PFSK-1 (cell line): ENCODE results near the gene HOXA4.

ENCODE experiments used
- FOXP2 ChIP-seq: optimal IDR thresholded peaks from 2 replicates; pipeline ENCODE3; 2011; ENCODE audit warnings: borderline replicate concordance, control low read depth, inconsistent platforms; ENCODE audit not compliant: insufficient read depth; ENCODE audit errors: extremely low read length, extremely low read depth
- POLR2AphosphoS5 ChIP-seq: IDR thresholded peaks from 2 replicates; pipeline ENCODE4 v1.6.1; 2012; ENCODE audit warnings: low read depth, mild to moderate bottlenecking, control low read depth, low read length, moderate library complexity
- SIN3A ChIP-seq: IDR thresholded peaks from 2 replicates; pipeline ENCODE4 v1.6.1; 2012; ENCODE audit warnings: mild to moderate bottlenecking, low read length, moderate library complexity, borderline replicate concordance; ENCODE audit not compliant: insufficient read depth
- TAF1 ChIP-seq: IDR thresholded peaks from 2 replicates; pipeline ENCODE4 v1.6.1; 2012; ENCODE audit warnings: low read length, control low read depth, borderline replicate concordance; ENCODE audit not compliant: insufficient read depth
- TF ChIP-seq, protein P1 (sequence below), 2 experiments: IDR thresholded peaks; 2 replicates each; pipeline versions ENCODE4 v1.6.1 to v1.8.0; 2011 to 2012; ENCODE audit warnings: low read depth in 2 of 2, low read length in 2 of 2, control low read depth in 1 of 2, inconsistent platforms in 1 of 2, mild to moderate bottlenecking in 1 of 2, moderate library complexity in 1 of 2; ENCODE audit not compliant: insufficient read depth in 1 of 2

The HOXA4 gene

GRCh38 chr7:27174874-27175625 lies 44.5 kb upstream of the HOXA4 start:
- no peak for TF ChIP-seq TAF1
- TF ChIP-seq, protein P1, sequence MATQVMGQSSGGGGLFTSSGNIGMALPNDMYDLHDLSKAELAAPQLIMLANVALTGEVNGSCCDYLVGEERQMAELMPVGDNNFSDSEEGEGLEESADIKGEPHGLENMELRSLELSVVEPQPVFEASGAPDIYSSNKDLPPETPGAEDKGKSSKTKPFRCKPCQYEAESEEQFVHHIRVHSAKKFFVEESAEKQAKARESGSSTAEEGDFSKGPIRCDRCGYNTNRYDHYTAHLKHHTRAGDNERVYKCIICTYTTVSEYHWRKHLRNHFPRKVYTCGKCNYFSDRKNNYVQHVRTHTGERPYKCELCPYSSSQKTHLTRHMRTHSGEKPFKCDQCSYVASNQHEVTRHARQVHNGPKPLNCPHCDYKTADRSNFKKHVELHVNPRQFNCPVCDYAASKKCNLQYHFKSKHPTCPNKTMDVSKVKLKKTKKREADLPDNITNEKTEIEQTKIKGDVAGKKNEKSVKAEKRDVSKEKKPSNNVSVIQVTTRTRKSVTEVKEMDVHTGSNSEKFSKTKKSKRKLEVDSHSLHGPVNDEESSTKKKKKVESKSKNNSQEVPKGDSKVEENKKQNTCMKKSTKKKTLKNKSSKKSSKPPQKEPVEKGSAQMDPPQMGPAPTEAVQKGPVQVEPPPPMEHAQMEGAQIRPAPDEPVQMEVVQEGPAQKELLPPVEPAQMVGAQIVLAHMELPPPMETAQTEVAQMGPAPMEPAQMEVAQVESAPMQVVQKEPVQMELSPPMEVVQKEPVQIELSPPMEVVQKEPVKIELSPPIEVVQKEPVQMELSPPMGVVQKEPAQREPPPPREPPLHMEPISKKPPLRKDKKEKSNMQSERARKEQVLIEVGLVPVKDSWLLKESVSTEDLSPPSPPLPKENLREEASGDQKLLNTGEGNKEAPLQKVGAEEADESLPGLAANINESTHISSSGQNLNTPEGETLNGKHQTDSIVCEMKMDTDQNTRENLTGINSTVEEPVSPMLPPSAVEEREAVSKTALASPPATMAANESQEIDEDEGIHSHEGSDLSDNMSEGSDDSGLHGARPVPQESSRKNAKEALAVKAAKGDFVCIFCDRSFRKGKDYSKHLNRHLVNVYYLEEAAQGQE (IDR thresholded peaks at IDR 0.05; ENCODE audit: insufficient read depth in 1 of 2, low read depth in 2 of 2, low read length in 2 of 2), result no peak
- no peak for TF ChIP-seq FOXP2
- TF ChIP-seq POLR2AphosphoS5, result no peak
- no peak for TF ChIP-seq SIN3A

GRCh38 chr7:27173956-27174873 lies 43.7 kb upstream of the HOXA4 start, which contains the start of gene HOXA10:
TSS of gene HOXA10 (minus strand) at chr7:27174320. CDS start at chr7:27174306, 14 bp downstream.
- TF ChIP-seq FOXP2 (no peak), TAF1 (no peak), SIN3A (no peak), POLR2AphosphoS5 (no peak)
- TF ChIP-seq, protein P1 (IDR thresholded peaks at IDR 0.05; ENCODE audit: insufficient read depth in 1 of 2, low read depth in 2 of 2, low read length in 2 of 2), result no peak

DNA sequence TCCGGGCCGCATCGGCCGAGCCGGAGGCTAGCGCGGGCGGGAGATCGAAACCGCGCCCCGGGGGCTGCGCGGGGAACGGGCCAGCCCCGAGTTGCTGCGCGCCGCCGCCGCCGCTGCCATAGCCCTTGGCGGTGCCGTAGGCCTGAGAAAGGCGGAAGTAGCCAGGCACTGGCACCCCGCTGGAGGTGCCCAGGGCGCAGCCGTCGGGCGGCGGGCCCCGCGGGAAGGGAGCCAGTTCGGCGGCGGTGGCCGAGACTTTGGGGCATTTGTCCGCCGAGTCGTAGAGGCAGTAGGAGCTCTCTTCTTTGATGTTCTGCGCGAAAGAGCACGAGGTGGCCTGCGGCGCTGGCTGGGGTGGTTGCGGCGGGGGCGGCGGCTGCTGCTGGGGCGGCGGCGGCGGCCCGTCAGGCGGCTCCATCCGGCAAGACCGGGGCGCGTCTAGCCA lies 43.0 kb upstream of the HOXA4 start:
- TF ChIP-seq TAF1 (no peak), POLR2AphosphoS5 (no peak), SIN3A (no peak), FOXP2 (no peak)
- TF ChIP-seq, protein P1 (IDR thresholded peaks at IDR 0.05; ENCODE audit: insufficient read depth in 1 of 2, low read depth in 2 of 2, low read length in 2 of 2), result no peak

GRCh38 chr7:27172823-27173510 lies 42.4 kb upstream of the HOXA4 start:
- no peak for TF ChIP-seq TAF1
- no peak for TF ChIP-seq POLR2AphosphoS5
- no peak for TF ChIP-seq SIN3A
- no peak for TF ChIP-seq FOXP2
- TF ChIP-seq, protein P1 (IDR thresholded peaks at IDR 0.05; ENCODE audit: insufficient read depth in 1 of 2, low read depth in 2 of 2, low read length in 2 of 2), result no peak
